ENCODE results near the gene AGR2.

- TF ChIP-seq, protein P1, sequence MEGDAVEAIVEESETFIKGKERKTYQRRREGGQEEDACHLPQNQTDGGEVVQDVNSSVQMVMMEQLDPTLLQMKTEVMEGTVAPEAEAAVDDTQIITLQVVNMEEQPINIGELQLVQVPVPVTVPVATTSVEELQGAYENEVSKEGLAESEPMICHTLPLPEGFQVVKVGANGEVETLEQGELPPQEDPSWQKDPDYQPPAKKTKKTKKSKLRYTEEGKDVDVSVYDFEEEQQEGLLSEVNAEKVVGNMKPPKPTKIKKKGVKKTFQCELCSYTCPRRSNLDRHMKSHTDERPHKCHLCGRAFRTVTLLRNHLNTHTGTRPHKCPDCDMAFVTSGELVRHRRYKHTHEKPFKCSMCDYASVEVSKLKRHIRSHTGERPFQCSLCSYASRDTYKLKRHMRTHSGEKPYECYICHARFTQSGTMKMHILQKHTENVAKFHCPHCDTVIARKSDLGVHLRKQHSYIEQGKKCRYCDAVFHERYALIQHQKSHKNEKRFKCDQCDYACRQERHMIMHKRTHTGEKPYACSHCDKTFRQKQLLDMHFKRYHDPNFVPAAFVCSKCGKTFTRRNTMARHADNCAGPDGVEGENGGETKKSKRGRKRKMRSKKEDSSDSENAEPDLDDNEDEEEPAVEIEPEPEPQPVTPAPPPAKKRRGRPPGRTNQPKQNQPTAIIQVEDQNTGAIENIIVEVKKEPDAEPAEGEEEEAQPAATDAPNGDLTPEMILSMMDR (IDR thresholded peaks at IDR 0.05) = no peak
- TF ChIP-seq POLR2AphosphoS5 (IDR thresholded peaks at IDR 0.05; ENCODE audit: low read depth, low read length) = no peak; the same call in 1 of the 2 replicates
These were observed 51.5 kb downstream of the AGR2 start, which contains the start of gene TSPAN13 for GRCh38 chr7:16753102-16753931.

Data from Panc1 (cell line).